ENCODE data around the gene FGD3. TPM values are rescaled to one million over a fixed set of nuclear protein-coding genes. Genes with fewer than 3 reads are reported as not detected.

The FGD3 gene
- total and polyA plus RNA-seq, 4 donors, result 1.6 to 6.2 (median 3.6) TPM

- TF ChIP-seq REST (IDR thresholded peaks at IDR 0.05), result no peak
- no peak for TF ChIP-seq ATF3 (IDR thresholded peaks at IDR 0.05)
- TF ChIP-seq JUND (IDR thresholded peaks at IDR 0.05), result no peak
Observed at GRCh38 chr9:93085676-93086075, 138.4 kb downstream of the FGD3 start (continued).

Other genes starting within 250 kb of the FGD3 start
- gene BICD2, start 182.7 kb upstream of the FGD3 start, total RNA-seq, result 10 to 100 TPM; 15.9 to 16.0 TPM
- 1 to 10 TPM; 2.5 to 6.5 TPM for gene BICD2, start 182.7 kb upstream of the FGD3 start, polyA plus RNA-seq
- 1 to 10 TPM; 6.3 to 7.2 TPM for gene ZNF484, start 69.5 kb upstream of the FGD3 start, total RNA-seq
- 1 to 10 TPM in 1 of 2 donors, under 1 TPM in 1; 0.83 to 1.1 TPM for gene ZNF484, start 69.5 kb upstream of the FGD3 start, polyA plus RNA-seq
- 1 to 10 TPM; 4.1 to 9.7 TPM for gene SUSD3, start 111.2 kb downstream of the FGD3 start, total RNA-seq
- 10 to 100 TPM; 13.9 to 19.2 TPM for gene SUSD3, start 111.2 kb downstream of the FGD3 start, polyA plus RNA-seq
- gene CARD19, start 148.7 kb downstream of the FGD3 start, total RNA-seq, result 10 to 100 TPM; 13.0 to 15.5 TPM
- 10 to 100 TPM; 17.2 to 18.2 TPM for gene CARD19, start 148.7 kb downstream of the FGD3 start, polyA plus RNA-seq
- 10 to 100 TPM; 31.2 to 40.0 TPM for gene NINJ1, start 186.7 kb downstream of the FGD3 start, total RNA-seq
- gene NINJ1, start 186.7 kb downstream of the FGD3 start, polyA plus RNA-seq, result 10 to 100 TPM; 70.4 to 72.1 TPM
- 1 to 10 TPM; 2.7 to 4.4 TPM for gene WNK2, start 236.6 kb downstream of the FGD3 start, total RNA-seq
- gene WNK2, start 236.6 kb downstream of the FGD3 start, polyA plus RNA-seq, result under 1 TPM; 0.65 to 0.72 TPM

Measured in liver (tissue), 5 donors.